Measurements from ENCODE around the gene JMJD6. TPM values are rescaled to one million over a fixed set of nuclear protein-coding genes. Genes with fewer than 3 reads are reported as not detected.

JMJD6 gene
- total RNA-seq, 1 donor from 2014 or later, result 25.8 TPM

GRCh38 chr17:76755285-76755684, 28.9 kb upstream of the JMJD6 start:
- no peak overlapping the region for H3K4me3 ChIP-seq (ENCODE audit: low read depth, low read length)
- H3K27me3 ChIP-seq (ENCODE audit: control insufficient read depth, insufficient read depth, low read length), result no peaks in the 10 kb centered on the region
- TF ChIP-seq CTCF (IDR thresholded peaks at IDR 0.05; ENCODE audit: insufficient read depth, low read length, poor library complexity, severe bottlenecking), result no peak
- H3K36me3 ChIP-seq (ENCODE audit: control insufficient read depth, insufficient read depth, low read length), result no peaks in the 10 kb centered on the region
- DNase-seq (ENCODE audit: low read depth), result no peak

GRCh38 chr17:76753061-76753961, 26.9 kb upstream of the JMJD6 start:
- H3K27me3 ChIP-seq (ENCODE audit: control insufficient read depth, insufficient read depth, low read length), result no peaks in the 10 kb centered on the region
- TF ChIP-seq CTCF (IDR thresholded peaks at IDR 0.05; ENCODE audit: insufficient read depth, low read length, poor library complexity, severe bottlenecking), result no peak
- H3K36me3 ChIP-seq (ENCODE audit: control insufficient read depth, insufficient read depth, low read length), result no peaks in the 10 kb centered on the region
- H3K4me3 ChIP-seq (ENCODE audit: low read depth, low read length), result no peak overlapping the region
- DNase-seq (ENCODE audit: low read depth), result no peak

GRCh38 chr17:76752006-76752405, 25.6 kb upstream of the JMJD6 start:
- Histone ChIP-seq H3K27me3 (ENCODE audit: control insufficient read depth, insufficient read depth, low read length) (no peaks in the 10 kb centered on the region), H3K36me3 (ENCODE audit: control insufficient read depth, insufficient read depth, low read length) (no peaks in the 10 kb centered on the region), H3K4me3 (ENCODE audit: low read depth, low read length) (no peak overlapping the region)
- no peak for TF ChIP-seq CTCF (IDR thresholded peaks at IDR 0.05; ENCODE audit: insufficient read depth, low read length, poor library complexity, severe bottlenecking)
- DNase-seq (ENCODE audit: low read depth), result no peak

- Histone ChIP-seq H3K27me3 (ENCODE audit: control insufficient read depth, insufficient read depth, low read length) (no peaks in the 10 kb centered on the region), H3K4me3 (ENCODE audit: low read depth, low read length) (no peak overlapping the region), H3K36me3 (ENCODE audit: control insufficient read depth, insufficient read depth, low read length) (no peaks in the 10 kb centered on the region)
- TF ChIP-seq CTCF (IDR thresholded peaks at IDR 0.05; ENCODE audit: insufficient read depth, low read length, poor library complexity, severe bottlenecking), result no peak
- DNase-seq (ENCODE audit: low read depth), result no peak
These were observed 25.1 kb upstream of the JMJD6 start for GRCh38 chr17:76751416-76751993.

- Histone ChIP-seq H3K4me3 (ENCODE audit: low read depth, low read length) (no peak overlapping the region), H3K36me3 (ENCODE audit: control insufficient read depth, insufficient read depth, low read length) (peaks cover 2% of the 10 kb centered on the region), H3K27me3 (ENCODE audit: control insufficient read depth, insufficient read depth, low read length) (no peaks in the 10 kb centered on the region)
- TF ChIP-seq CTCF (IDR thresholded peaks at IDR 0.05; ENCODE audit: insufficient read depth, low read length, poor library complexity, severe bottlenecking), result no peak
- no peak for DNase-seq (ENCODE audit: low read depth)
These were observed 22.3 kb upstream of the JMJD6 start for GRCh38 chr17:76748657-76749056.
